HuH-7.5 (cell line): ENCODE results near the gene KRT76.

Source experiments
- DNase-seq: peaks from one replicate; pipeline ENCODE4 v3.0.0; 2011; ENCODE audit warnings: low spot score

The KRT76 gene

DNA sequence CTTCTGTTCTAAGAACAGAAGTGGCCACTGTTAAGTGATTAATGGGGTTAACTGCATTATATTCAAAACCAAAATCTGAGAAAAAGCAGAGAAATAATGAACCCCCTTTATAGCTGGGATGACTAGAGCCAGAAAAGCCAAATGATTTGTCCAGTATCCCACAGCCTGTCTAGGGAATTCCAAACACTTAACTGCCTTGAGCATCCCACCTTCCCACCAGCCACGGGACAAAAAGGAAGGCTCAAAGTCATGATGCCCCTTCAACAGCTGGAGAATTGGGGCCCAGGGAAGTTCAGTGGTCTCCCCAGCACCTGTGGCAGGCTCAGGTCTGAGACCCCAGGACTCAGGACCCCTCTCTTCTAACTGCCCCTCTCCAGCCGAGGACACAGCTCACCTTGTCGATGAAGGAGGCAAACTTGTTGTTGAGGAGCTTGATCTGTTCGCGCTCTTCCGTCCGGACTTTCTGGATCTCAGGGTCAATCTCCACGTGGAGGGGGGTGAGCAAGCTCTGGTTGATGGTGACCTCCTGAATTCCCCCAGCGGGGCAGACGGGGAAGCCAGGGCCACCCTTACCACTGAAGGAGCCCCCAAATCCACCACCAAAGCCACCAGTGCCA is 36.2 kb upstream of the KRT76 start:
- no peak for DNase-seq

DNA sequence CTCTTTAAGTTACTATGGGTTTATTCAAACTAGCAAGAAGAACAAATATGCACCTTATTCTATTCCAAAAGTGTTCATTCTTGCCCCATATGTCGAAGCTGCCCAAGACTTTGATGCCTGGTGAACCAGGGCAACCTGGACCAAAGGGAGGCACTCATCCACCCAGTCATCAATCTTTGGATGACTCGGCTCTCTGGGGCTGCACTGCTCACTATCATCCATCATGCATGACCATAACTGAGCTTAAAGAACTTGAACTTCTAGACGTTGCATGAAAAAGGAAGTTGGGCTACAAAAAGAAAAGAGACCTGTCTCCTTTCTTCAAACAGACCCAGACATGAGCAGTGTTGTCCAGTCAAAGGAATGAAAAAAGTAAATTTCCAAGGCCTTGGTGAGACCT is 35.6 kb upstream of the KRT76 start:
- DNase-seq = no peak

DNA sequence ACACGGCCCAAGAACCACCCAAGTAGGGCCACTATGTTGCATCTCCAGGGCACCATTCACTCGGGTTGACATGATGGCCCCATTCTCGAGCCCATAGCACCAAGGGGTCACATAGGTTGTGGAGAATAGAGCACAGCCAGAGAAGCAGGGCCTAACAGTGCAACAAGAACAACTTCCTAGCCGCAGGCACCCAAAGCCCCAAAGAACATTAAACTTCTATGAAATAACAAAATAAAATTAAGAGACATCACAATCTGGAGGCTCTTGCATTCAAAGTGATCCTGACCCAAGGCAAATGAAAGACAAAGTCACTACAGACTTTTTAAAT is 34.9 kb upstream of the KRT76 start:
- no peak for DNase-seq

DNA sequence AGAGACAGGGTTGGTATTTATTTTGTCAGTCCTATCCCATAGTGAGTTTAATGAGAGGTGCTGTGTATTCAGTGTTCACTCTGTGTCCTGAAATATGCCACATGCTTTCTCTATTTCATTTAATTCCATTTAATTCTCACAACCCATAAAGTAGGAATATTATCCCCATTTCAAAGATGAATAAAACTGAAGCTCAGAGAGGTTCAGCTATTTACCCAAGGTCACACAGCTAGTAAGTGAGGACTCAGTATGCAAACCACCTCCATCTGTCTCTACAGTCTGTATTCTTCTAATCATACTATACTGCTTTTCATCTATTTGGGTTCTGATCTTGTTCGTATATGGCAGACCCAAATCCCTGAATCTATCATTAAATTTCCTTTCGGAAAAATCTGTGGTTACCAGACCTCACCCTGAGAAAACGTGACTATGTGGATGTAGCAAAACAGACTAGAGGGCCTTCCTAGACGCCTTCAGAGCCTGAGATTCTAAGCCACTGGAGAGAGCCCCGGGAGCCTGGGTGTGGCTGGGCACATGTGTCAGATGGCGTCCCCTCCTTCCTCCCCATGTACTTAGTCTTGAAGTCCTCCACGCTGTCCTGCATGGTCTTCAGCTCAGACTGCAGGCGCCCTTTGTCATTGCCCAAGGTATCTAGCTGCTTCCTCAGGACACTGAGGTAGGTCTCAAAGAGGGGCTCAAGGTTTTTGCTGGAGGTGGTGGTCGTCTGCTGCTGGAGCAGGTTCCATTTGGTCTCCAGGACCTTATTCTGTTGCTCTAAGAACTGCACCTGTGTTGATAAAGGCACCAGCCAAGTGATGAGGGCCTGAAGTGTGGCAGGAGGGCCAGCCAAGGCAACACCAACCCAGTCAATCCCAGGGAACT is 34.3 kb upstream of the KRT76 start:
- DNase-seq = no peak

DNA sequence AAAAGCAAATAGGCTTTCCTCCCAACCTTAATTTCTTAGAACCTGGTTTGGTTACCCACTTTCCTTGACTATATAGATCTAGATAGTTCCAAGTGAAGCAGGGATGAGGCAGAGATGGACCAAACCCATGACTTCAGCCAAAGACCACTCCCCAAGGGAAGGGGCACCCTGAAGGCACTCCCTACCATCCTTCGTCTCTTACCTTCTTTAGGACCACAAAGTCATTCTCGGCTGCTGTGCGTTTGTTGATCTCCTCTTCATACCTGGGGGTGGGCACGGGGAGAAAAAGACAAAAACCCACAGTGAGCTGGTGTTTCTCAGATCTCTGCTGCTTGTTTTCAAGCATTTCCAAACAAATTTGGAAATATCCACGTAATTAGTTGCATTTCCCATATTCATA is 33.4 kb upstream of the KRT76 start:
- DNase-seq = no peak

DNA sequence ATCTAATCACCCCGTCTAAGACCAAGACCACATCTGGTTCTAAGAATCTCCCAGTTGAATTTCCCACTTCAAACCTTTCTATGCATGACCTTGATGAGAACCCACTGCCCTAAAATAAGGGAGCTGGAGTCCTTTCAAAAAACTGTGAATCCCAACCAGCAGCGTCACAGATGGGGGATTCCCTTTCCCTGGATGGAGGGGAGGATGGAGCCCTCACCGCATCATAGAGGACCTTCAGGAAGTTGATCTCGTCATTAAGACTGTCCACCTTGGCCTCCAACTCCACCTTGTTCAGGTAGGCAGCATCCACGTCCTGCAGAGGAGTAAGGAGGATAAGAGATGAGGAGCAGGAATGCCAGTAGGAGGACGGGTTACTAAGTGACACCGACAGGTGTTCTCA is 32.0 kb upstream of the KRT76 start:
- DNase-seq = no peak

DNA sequence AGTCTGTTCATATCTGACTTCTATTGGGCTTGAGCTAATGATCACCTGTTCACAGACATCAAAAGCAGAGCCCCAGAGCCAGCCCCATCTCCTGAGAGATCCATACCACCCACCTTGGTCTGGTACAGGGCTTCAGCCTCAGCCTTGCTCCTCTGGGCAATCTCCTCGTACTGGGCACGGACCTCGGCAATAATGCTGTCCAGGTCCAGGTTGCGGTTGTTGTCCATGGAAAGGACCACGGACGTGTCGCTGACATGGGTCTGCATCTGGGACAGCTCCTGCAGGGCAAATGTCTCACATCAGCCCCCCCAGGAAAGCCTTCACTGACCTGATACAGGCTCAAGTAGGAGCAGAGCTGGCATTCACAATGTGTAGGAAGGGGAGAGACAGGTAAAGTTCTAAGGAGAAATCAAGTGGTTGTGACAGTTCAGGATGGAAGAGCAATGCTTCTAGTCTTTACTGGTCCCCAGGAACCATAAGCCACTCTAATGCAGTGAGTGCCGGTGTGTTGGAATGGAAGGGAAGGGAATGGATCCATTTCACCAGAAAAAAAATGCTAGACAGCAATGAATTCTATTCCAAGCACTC is 31.5 kb upstream of the KRT76 start:
- no peak for DNase-seq

DNA sequence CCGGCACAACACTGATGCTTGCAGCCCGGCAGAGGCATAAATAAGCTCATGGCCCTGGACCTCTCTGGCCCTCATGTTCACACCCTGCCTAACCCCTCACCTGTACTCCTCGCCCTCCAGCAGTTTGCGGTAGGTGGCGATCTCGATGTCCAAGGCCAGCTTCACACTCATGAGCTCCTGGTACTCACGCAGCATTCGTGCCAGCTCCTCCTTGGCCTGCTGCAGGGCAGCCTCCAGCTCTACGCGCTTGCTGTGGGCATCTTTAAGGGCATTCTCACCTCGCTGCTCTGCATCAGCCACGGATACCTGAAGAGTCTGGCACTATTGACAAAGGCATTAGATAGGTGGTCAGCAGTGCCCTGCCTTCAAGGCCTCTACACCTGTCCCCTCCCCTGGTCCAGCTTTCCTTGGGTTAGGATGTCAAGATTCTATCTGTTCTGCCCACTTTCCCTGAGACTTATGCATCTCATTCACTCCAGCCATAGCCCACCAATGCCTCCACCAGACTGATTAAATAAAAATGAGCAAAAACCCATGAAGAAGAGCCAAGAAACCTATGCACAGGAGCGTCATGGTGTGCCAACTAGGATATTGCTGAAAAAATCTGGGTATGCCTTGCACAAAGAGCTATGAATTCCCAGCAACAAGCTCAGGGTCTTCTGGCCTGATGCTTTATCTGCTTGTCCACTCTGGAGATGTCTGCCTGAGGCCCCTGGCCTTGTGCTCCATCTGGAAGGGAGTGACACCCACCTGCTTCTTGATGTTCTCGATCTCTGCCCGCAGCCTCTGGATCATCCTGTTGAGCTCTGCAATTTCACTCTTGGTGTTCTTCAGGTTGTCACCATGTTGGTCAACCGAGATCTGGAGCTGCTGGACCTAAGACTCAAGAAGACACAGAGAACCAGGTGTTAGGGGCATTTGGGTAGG is 30.7 kb upstream of the KRT76 start:
- DNase-seq = no peak

DNA sequence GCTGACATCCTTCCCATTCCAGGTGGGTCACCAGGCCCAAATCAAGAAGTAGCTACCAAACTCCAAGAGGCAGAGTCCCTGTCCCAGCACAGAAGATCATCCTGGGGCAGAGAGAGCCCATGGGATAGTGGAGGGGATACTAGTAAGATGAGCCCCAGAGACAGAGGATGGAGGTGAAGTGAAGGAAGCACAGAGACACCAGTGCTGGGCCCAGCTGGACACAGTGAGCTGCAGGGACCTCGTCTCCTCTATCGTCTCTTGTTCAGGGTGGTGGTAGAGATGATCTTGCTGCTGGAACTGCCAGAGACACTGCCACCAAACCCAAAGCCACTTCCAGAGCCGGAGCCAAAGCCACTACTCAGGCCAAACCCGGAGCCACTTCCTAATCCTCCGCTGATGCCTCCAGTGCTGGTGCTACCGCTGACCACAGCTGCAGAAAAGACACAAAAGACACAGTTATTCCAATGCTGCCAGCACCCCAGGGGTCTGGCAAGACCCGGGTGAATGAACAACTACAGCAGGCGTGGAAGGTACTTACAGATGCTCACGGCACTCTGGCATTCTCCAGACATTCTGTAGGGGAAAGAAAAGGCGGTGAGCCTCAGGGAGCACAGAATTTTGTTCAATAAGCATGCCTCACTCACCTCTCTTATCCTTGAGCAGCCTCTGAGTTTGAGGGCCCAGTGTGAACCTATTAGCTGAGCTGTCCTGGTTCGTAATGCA is 29.8 kb upstream of the KRT76 start:
- no peak for DNase-seq

DNA sequence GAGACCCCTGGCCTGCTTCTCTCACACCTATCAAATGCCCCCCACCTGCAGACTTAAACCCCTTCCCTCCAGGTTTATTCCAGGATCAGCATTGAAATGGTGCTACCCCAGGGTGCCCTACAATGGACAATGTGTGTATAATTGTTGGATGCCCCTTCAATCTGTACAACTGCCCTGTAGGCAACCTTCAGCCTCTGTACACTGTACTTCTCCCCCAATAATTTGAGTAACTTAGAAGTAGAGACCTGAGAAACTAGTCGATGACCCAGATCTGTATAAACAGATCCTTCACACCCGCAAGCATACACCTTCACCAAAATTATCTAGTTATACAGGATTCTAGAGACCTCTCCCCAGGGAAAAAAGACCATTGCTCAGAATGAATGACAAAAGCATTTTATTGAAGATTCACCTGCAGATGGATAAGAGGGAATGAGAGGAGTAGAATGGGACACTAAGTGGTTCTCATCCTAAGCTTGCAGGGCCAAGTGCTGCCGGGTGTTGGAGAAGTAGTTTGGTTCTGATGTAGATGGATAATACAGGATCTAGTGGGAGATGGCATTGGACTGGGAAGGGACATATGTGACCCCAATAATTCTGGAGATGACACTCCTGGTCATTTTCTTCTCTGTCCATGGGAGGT is 29.1 kb upstream of the KRT76 start:
- no peak for DNase-seq

DNA sequence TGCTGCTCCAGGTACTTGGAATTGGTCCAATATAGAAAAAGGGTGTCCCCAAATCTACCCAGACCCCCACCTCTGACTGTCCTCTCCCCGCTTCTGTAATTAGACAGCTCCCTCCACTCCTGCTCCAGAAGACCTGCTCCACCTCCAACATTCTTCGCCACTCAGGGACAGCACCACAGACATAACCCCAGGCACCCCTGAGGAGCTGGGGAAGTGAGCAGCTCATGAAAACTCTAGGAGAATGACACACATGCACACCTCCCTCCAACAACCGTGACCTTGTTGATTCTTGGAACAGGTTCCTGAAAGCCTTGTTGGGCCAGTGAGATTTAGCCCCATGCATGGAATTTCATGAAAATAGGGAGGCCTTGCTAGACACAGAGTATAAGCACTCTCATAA is 28.6 kb upstream of the KRT76 start:
- no peak for DNase-seq

DNA sequence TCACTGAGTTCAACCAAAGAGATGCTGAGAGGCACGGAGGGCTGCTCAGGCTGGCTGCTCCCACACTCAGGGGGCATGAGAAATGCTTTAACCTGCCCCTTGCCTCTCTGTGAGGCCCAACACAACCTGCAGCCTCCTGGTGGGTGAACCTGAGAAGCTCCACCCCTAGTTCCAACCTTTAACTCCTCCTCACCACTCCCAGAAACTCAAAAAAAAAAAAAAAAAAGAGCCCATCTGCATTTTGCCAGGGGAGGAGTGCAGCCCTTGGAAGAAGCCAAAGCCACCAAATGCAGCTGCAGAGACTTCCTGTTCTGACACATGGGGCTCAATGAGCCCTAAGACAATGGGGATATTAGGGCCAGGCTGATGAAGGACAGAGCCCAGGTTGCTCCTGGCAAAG is 27.9 kb upstream of the KRT76 start:
- DNase-seq = no peak

DNA sequence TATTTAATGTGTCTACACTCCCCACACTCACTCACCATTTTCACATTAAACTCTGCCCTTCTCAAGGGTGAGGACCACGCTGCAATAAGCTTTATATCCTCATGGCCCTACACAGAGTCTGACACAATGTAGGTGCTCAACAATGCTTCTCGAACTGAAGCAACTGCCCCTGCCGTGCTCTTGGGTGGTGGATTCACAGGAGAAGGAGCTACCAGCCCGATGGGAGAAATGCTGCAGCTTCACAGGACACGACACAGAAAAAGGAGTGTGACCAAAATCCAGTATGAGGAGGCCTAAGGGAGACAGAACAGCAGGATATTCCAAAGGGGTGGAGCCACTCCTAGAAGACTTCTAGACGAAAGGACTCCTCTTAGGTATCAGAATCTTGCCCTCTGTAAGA is 25.3 kb upstream of the KRT76 start:
- DNase-seq = no peak

DNA sequence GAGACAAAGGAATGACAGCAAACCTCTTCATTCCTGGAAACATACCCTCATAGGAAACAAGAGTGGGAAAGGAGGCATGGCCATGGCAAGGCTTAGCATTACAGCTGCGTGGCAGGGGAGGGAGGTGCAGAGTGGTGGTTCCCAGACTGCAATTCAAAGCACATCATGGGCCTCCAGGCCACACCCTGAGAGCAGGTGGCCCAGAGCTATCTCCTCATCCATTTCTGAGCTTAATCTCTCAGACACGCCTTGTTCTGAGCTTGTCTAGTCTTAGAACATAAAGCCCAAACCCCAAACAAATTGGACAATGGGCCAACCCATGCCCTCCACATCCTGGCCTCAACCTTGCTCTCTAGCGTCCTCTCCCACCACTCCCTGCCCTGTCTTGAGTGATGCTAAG is 24.6 kb upstream of the KRT76 start:
- DNase-seq = no peak

DNA sequence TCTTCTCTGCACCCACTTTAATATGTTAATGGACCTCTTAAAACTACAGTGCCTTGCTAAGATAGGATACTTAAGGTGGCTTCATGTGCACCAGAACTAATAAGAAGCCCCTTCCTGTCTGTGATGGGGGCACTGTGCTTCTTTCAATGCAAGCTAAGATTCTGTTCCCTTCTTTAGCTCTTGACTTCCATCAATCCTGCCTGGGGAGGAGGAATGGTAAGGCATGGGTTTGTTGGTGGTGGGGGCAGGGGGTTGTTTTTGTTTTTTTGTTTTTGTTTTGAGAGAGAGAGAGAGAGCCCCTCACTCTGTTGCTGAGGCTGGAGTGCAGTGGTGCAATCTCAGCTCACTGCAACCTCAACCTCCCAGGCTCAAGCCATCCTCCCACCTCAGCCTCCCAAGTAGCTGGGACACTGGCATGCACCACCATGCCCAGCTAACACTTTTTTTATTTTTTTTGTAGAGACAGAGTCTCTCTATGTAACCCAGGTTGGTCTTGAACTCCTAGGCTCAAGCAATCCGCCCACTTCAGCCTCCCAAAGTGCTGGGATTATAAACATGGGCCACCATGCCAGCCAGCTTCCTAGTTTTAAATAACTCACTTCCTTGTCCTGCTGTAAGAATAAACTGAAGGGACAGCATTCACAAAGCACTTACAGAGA is 23.2 kb upstream of the KRT76 start:
- DNase-seq = no peak

DNA sequence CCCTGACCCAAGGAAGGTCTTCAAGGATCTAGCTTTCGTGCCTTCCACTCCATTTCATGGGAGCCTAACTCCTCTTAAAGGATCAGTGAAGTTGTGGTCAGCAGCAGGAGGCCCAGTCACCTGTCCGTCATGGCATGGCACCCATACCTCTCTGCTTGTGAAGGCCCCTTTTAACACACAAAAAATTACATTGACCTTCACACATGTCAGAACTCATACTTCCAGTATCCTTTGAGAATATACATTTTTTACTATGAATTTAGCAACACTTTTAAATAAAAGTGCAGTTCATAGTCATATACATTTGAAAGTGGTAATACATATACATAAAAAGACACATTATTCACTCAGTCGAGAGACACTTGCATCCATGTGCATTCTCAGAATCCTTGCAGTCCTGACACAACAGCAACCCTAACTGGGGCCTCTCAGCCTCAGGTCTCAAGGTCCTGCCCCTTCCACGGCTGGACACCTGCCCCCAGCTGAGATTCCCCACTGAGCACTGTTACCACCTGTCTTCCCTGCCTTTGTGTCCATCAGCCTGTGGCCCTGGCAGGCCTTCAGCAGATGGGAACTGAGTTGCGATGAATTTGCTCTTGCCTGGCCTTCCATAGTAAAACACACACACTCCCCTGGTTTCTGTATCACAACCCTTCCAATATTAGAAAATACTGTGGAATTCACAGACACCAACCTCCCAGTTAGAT is 22.5 kb upstream of the KRT76 start:
- DNase-seq = no peak

DNA sequence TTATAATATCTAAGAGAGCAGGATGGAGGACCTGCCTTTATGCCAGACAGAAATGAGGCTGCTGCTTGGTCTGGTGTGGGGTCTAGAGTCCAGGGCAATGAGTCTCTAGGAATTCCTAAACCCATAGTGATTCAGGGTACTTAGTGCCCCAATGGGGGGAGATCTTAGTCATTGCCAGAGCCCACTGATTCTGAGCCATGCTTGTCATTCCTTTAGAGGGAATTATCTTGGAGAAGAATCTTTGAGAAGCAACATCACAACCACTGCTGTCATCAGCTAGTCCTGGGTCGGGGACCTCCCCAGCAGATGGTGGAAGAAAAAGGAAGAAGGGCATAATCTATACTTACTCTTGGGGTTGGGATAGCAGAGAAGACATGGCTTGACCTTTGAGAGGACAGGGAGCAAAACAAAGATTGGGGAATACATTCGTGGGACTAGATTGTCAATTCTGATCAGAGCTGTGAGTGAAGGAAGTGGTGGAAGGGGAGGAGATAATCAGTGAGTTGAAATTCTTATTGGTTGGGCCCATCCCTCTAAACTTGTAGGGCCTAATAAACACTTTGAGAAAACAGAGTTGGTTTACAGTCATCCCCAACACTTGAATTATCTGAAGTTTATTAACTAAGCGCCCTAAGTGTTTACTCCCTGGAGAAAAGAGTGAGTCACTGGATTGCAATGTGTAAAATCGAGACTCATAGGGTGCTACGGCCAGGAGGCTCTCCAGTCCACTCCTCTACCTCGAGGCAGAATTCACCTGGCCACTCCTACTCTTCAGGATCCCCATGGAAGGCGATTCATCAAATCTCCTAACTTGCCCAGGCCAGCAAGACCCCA is 21.7 kb upstream of the KRT76 start:
- no peak for DNase-seq

DNA sequence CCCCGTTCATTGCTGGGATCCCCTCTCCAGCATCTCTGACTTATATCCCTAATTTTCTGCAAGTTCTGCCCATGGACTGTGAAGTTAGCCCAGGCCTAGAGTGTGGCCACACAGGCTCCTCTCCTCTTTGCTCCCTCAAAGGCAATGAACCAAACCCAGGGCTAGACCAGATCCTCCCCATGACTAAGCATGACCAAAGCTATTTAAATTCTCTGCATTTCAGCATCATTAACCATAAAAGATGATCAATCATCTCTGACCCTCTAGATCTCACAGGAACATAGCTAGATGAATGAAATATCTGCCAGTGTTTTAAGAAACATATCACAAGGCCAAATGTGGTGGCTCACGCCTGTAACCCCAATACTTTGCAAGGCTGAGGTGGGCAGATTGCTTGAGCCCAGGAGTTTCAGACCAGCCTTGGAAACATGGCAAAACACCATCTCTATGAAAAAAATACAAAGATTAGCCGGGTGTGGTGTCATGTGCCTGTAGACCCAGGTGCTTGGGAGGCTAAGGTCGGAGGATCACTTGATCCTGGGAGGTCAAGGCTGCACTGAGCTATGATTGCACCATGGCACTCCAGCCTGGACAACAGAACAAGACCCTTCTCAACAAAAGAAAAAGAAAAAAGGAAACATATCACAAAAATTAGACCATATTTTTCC is 21.0 kb upstream of the KRT76 start:
- DNase-seq = no peak

DNA sequence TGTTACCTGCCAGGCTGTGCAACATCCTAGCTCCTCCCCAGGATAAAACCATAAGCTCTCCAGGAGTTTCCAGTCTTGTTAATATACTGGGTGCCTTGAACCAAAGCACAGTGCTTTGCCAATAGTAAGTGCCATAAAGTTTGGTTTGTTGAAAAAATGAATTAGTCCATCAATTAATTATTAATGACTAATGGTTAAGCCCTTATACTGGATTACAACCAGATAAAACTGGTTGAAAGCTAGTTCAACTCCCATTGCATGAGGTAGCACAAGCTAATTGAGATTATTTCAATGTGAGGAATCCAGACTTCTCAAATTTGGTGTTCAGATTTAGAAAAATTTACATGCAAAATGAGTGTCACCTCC is 20.4 kb upstream of the KRT76 start:
- no peak for DNase-seq
